NCI-H2107 treated with DMSO at 0.1 percent for 48 hours (cell line): ENCODE data around the gene ADARB2.
A peak's percentile ranks its signal among the peaks of the same experiment; 100 is the strongest.
"Not testable (repeated sequence)": the region's sequence is repeated elsewhere in the genome, so short reads cannot be mapped to it uniquely, and the experiment has no call there.

Experiments used
- DNase-seq: peaks from one replicate; lab custom pipeline; 2025; ENCODE audit not compliant: unreplicated experiment; lab: John Stamatoyannopoulos, UW

The ADARB2 gene

GRCh38 chr10:1247598-1248261 is 489.6 kb downstream of the ADARB2 start:
- no peak for DNase-seq

- DNase-seq: no peak
Observed at GRCh38 chr10:1244493-1244892, 492.8 kb downstream of the ADARB2 start.

GRCh38 chr10:1243486-1244234 is 493.7 kb downstream of the ADARB2 start:
- DNase-seq: no peak

DNA sequence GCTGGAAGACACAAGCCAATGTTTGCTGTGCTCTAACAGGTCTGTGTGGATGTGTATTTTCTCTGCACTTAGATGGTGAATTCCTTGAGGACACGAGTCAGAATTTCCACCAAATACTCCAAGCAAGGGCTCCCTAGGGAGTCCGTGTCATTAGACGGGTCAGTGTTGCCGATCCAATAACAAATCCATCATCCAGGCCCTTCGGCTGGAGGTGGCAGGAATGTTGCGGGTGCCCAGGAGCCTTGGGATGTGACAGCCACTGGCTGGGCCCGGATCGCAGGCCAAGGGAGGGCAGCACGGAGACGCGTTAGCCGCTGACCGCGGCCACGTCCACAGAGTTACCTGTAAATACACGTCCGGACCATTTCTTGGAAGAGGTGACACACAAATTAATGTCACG is 494.4 kb downstream of the ADARB2 start:
- no peak for DNase-seq

- no peak for DNase-seq
Observed at GRCh38 chr10:1241973-1242935, 495.1 kb downstream of the ADARB2 start.

DNA sequence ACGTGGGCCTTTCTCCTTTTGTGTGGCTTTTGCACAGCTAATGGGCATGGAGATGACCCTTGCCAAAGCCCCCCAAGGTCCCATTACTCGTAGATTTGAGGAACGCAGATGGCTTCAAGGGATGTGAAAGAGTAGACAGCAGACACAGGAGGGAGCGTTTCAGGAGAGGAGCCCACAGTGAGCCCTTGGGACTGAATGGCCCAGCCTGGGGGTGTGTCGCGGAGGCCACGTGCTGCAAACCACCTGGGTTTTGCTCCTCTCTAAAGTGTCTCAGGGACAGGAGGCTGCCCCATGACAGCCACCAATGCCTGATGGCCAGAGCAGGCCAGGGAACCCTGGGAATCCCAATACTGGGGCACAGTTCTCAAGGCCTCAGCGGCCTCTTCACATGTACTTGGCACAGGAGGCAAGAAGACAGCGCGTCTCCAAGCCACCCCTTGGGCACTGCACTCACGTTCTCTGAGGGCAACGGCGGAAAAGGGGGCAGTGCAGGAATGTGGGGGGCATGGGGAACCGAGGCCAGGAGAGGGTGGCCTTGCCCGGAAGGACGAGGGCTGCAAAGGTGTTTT is 495.9 kb downstream of the ADARB2 start:
- DNase-seq: no peak

- peak; percentile 17 for DNase-seq
Observed at GRCh38 chr10:1240341-1240775, 497.0 kb downstream of the ADARB2 start.

GRCh38 chr10:1233031-1233430 is 504.3 kb downstream of the ADARB2 start:
- no peak for DNase-seq

- DNase-seq: no peak
Observed at GRCh38 chr10:1232164-1232911, 505.0 kb downstream of the ADARB2 start.

DNA sequence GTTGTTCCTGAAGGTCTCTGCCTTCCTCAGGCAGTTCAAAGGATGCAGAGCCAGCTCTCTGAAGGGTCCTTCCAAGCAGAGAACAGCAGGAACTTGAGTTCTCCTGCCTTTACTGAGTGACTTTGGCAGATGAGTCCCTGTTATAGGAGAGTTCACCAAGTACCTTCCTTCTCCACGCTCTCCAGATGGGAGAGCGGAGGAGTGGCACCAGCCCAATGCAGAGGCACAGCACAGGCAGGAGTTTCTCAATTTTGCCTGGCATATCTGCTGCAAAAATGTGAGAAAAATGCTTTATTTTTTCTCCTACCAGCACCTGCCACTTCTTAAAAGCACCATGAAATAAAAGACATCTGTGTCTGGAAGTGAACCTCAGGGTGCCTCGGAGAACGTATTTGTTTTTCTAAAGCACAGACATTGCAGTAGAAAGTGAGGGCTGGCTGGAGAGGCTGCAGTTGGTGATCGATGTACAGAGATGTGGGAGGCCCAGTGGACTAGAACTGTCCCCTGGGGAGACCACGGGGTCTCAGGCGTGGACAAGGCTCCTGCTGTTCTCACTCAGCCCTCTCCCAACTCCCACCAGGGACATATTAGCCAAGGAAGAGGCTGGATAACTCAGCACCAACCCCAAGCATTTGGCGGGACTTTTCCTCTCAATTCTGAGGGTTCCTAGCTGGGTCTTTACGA is 506.6 kb downstream of the ADARB2 start:
- DNase-seq: no peak

GRCh38 chr10:1230138-1230537 is 507.2 kb downstream of the ADARB2 start:
- no peak for DNase-seq

DNA sequence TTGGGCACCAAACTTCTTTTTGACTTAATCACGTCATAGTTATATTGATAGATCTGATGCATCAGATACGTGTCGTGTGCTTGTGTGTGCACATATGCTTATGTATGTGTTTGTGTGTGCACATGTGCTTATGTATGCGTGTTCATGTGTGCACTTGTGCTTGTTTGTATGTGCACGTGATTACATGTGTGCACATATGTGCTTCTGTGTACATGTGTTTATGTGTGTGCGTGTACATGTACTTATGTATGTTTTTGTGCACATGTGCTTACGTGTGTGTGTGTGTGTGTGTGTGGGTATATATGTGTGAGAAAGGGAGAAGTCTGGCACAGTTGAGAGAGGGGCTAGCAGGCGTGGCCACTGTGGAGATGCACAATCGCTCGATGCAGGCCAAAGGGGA is 507.8 kb downstream of the ADARB2 start:
- no peak for DNase-seq

DNA sequence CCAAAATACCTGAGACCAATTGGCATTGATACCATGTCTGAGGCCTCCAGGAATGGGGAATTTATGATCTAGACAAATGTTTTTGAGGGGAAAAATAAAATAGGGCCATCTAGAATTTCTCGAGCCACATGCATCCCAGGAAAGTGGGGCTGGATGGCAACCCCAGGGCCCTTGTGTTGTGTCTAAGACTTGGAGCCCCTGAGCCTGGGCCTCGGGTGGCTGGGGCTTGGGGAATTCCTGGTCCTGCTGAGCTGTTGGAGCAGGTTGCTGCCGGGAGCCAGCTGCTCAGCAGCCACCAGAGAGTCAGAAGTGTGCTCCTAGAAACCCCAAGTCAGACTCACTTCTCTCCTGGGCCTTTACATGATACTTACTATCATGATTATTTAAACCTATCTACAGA is 508.2 kb downstream of the ADARB2 start:
- no peak for DNase-seq

DNA sequence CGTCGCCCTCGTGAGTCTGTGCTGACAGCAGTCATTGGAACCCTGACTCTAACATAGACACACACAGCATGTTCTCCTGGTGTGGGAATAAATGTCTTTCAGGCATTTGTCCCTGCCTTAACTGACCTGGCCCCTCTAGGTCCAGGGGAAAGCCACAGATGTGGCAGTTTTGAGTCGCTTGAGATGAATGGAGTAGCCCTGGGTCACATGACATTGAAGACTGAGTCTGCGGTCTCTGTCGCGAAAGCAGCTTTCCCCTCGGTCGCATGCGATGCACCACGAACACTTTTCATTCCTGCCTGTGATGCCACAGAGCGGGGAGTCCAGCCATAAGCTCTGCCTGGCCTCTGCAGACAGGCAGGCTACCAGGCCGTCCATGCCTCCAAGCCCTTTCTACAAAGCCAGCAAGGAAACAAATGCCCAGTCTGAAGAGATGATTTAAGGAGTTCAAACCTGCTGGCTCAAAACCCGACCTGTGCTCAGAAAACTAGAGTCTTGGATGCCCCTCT is 508.8 kb downstream of the ADARB2 start:
- no peak for DNase-seq

DNA sequence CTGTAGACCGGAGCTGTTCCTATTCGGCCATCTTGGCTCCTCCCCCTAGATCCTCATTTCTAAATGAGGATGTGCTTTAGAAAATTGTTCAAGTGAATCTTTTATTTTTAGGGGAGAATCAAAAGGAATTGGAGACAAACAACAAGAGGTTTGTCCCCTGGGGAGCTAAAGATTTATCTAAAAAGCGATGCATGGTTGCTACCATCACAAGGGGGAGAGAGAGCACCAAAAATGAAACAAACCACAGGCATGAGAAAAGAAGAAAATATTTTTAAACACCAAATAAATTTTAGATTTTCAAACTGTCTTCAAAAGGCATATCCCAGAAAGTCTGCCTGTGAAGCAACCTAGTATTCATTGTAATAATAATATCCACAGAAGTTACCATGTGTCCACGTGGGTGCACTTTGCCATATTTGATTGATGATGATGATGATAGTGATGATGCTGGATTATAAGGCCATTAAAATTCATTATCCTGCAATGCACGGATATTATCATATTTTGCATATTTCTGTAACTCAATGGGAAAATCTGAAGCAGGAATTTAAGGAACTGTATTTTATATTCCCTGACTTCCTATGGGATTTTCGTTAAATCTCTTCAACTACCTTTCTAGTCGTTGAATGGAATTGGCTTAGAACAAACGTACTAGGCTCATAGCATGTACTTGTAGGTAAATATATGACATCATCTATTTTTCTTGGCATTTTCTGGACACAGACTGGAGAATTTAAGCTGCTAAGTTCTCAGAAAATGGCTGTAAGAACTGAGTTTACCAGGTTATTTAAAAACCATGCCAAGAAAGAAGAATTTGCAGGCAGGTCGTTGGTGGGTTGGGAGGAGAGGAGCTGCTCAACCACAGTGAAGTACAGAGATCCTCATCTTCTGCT is 509.6 kb downstream of the ADARB2 start:
- DNase-seq: no peak

- not testable (repeated sequence) for DNase-seq
Observed at GRCh38 chr10:1226907-1227306, 510.4 kb downstream of the ADARB2 start.

GRCh38 chr10:1219874-1220273 is 517.5 kb downstream of the ADARB2 start:
- not testable (repeated sequence) for DNase-seq

GRCh38 chr10:1217661-1218060 is 519.7 kb downstream of the ADARB2 start:
- no peak for DNase-seq

GRCh38 chr10:1217237-1217587 is 520.1 kb downstream of the ADARB2 start:
- DNase-seq: no peak
